Endothelial cell of umbilical vein (primary cell): ENCODE data around the gene KAT2A. TPM values are rescaled to one million over a fixed set of nuclear protein-coding genes. Genes with fewer than 3 reads are reported as not detected.

Experiments
- BruUV-seq: library from RNA; stranded (reverse); fragments of 400-500 nt; replicated peaks from 2 replicates; lab custom pipeline; 2021; lab: Mats Ljungman, UMichigan
- CTCF ChIA-PET: fragments of 300-600, 350-600 bp; sonication (Branson Sonifier 250); formaldehyde crosslinking; loops from one replicate; lab custom pipeline; 2021; ENCODE audit warnings: antibody characterized with exemption, inconsistent platforms; lab: Charles Lee
- POLR2A ChIA-PET: fragments of 300-600, 350-600 bp; sonication (Branson Sonifier 250); formaldehyde crosslinking; loops from one replicate; lab custom pipeline; 2021; ENCODE audit warnings: antibody characterized with exemption, inconsistent platforms; lab: Charles Lee
- DNase-seq: peaks from one replicate; pipeline ENCODE4 v3.0.0-alpha.2; 2011; ENCODE audit warnings: low read depth, low spot score
- FAIRE-seq: peaks from 2 replicates; lab custom pipeline; 2011; peaks lifted over from hg19 to GRCh38; lab: Jason Lieb, UNC
- H2AFZ ChIP-seq: 2 replicates; pipeline ENCODE4 v1.6.0; 2012; ENCODE audit warnings: low read depth, low read length, control low read depth, inconsistent platforms
- H3K27ac ChIP-seq: 2 replicates; pipeline ENCODE4 v1.5.1; 2011; ENCODE audit warnings: low read depth, mild to moderate bottlenecking, control low read depth, low read length, moderate library complexity; ENCODE audit not compliant: insufficient read depth
- H3K27me3 ChIP-seq, 2 experiments: 2 replicates each; pipeline versions ENCODE4 v1.6.0 to v1.6.1; 2011; ENCODE audit warnings: low read length in 2 of 2, mixed read lengths in 1 of 2; ENCODE audit not compliant: control insufficient read depth in 2 of 2, insufficient read depth in 2 of 2
- H3K36me3 ChIP-seq, 2 experiments: 2 replicates in 1 of 2; 3 replicates in 1 of 2; pipeline ENCODE4 v1.5.1; 2011; ENCODE audit warnings: low read length in 2 of 2, mild to moderate bottlenecking in 1 of 2, moderate library complexity in 1 of 2; ENCODE audit not compliant: control insufficient read depth in 2 of 2, insufficient read depth in 2 of 2; ENCODE audit errors: extremely low read depth in 1 of 2
- H3K4me1 ChIP-seq: 3 replicates; pipeline ENCODE4 v1.5.1; 2011; ENCODE audit warnings: mild to moderate bottlenecking, low read length; ENCODE audit not compliant: control insufficient read depth, insufficient read depth; ENCODE audit errors: extremely low read depth
- H3K4me2 ChIP-seq: 2 replicates; pipeline ENCODE4 v1.6.1; 2011; ENCODE audit warnings: low read length, control low read depth, mixed read lengths; ENCODE audit not compliant: insufficient read depth
- H3K4me3 ChIP-seq, 3 experiments: fragments of 200-600 bp in 1 of 3; sonication (generic), shearing (Covaris generic) in 1 of 3; replicated peaks in 1 of 3; 2 replicates each; pipeline ENCODE4 v1.5.1; 2011 to 2016; ENCODE audit warnings: control low read depth in 3 of 3, low read length in 3 of 3, mild to moderate bottlenecking in 2 of 3, inconsistent platforms in 1 of 3, low read depth in 1 of 3, moderate library complexity in 1 of 3; ENCODE audit not compliant: insufficient read depth in 1 of 3
- H3K79me2 ChIP-seq: 2 replicates; pipeline ENCODE4 v1.6.0; 2012; ENCODE audit warnings: low read length, inconsistent platforms; ENCODE audit not compliant: control insufficient read depth, insufficient read depth
- H3K9ac ChIP-seq: replicated peaks from 2 replicates; pipeline ENCODE3; 2011; ENCODE audit warnings: low read length, control low read depth; ENCODE audit not compliant: insufficient read depth; ENCODE audit errors: extremely low read depth
- H3K9me1 ChIP-seq: replicated peaks from 3 replicates; pipeline ENCODE4 v1.6.0; 2011; ENCODE audit warnings: mild to moderate bottlenecking, low read length; ENCODE audit not compliant: control insufficient read depth, insufficient read depth; ENCODE audit errors: extremely low read depth
- H3K9me3 ChIP-seq: replicated peaks from 2 replicates; pipeline ENCODE4 v1.5.1; 2012; ENCODE audit warnings: low read length, inconsistent platforms; ENCODE audit not compliant: control insufficient read depth, insufficient read depth
- H4K20me1 ChIP-seq: replicated peaks from 2 replicates; pipeline ENCODE3; 2011; ENCODE audit warnings: mild to moderate bottlenecking, low read length; ENCODE audit not compliant: control insufficient read depth, insufficient read depth; ENCODE audit errors: extremely low read depth
- CTCF ChIP-seq, 2 donors: IDR thresholded peaks; 1 replicate in 1 of 2; 2 replicates in 1 of 2; pipeline ENCODE4 v1.5.1; 2011; ENCODE audit warnings: low read length in 2 of 2, mild to moderate bottlenecking in 2 of 2, moderate library complexity in 2 of 2, control low read depth in 1 of 2, inconsistent platforms in 1 of 2, low read depth in 1 of 2; ENCODE audit not compliant: insufficient read depth in 1 of 2; ENCODE audit errors: extremely low read depth in 1 of 2
- EZH2 ChIP-seq: IDR thresholded peaks from 2 replicates; pipeline ENCODE4 v1.6.1; 2012; ENCODE audit warnings: borderline replicate concordance, low read depth, mild to moderate bottlenecking, moderate library complexity, low read length, inconsistent platforms; ENCODE audit not compliant: severe bottlenecking
- FOS ChIP-seq: IDR thresholded peaks from 2 replicates; pipeline ENCODE4 v1.6.1; 2011; ENCODE audit warnings: mild to moderate bottlenecking, low read length, moderate library complexity, borderline replicate concordance; ENCODE audit not compliant: insufficient read depth
- GATA2 ChIP-seq: IDR thresholded peaks from 2 replicates; pipeline ENCODE4 v1.7.0; 2011; ENCODE audit warnings: low read depth, mild to moderate bottlenecking, moderate library complexity, mixed read lengths, low read length; ENCODE audit not compliant: insufficient read length, insufficient read depth
- JUN ChIP-seq: IDR thresholded peaks from 2 replicates; pipeline ENCODE4 v1.6.1; 2011; ENCODE audit warnings: borderline replicate concordance, low read depth; ENCODE audit not compliant: insufficient read length, insufficient read depth
- MAX ChIP-seq: IDR thresholded peaks from 2 replicates; pipeline ENCODE4 v1.6.1; 2011; ENCODE audit not compliant: insufficient read depth, insufficient read length
- MYC ChIP-seq: IDR thresholded peaks from one replicate; pipeline ENCODE4 v1.6.1; 2011; ENCODE audit warnings: mild to moderate bottlenecking, low read depth, low read length
- POLR2A ChIP-seq: IDR thresholded peaks from 2 replicates; pipeline ENCODE4 v1.6.1; 2012; ENCODE audit warnings: low read depth, mild to moderate bottlenecking, control low read depth, low read length
- POLR2AphosphoS5 ChIP-seq: IDR thresholded peaks from 2 replicates; pipeline ENCODE4 v1.6.1; 2012; ENCODE audit warnings: low read depth, mild to moderate bottlenecking, control low read depth, low read length, moderate library complexity; ENCODE audit not compliant: insufficient read depth
- dilution Hi-C: fragments of 300-500 bp; cut with MboI; formaldehyde crosslinking; loops from one replicate; pipeline ENCODE4 v1.15.0; 2019; ENCODE audit warnings: low sequenced_read_pairs; ENCODE audit not compliant: extremely low pct_ligation_motif_present
- intact Hi-C: fragments of 100-400 bp; cut with micrococcal nuclease; formaldehyde crosslinking; loops from one replicate; pipeline ENCODE4 v1.10.0; 2022
- polyA plus RNA-seq, 4 experiments: library from polyadenylated mRNA; depleted of rRNA in 3 of 4; stranded (reverse) in 3 of 4; unstranded in 1 of 4; fragments of >200 nt; gene quantifications; 2 replicates each; pipeline versions ENCODE4 v1.2.1 to v1.2.3, GENCODE V29; 2011 to 2012; ENCODE audit warnings: missing spikeins in 1 of 4
- total RNA-seq: library from RNA; stranded (reverse); gene quantifications from 2 replicates; pipeline ENCODE4 v1.2.3, GENCODE V29; 2021

The KAT2A gene
- total and polyA plus RNA-seq, 2 donors (not counting 3 experiments of a cell fraction or from before 2014, with no cell fraction given): 32.9 to 33.4 TPM

- intact Hi-C loops: loop anchor here (2.0 kb wide), 1 partner anchor 61 kb away; the partner anchor contains the start of gene KCNH4
- peak; percentile 15 for FAIRE-seq
Observed at GRCh38 chr17:42120161-42120769, 902 bp downstream of the KAT2A start.

More at GRCh38 chr17:42120161-42120769, 902 bp downstream of the KAT2A start:
- Histone ChIP-seq H3K79me2 (no peaks in the 10 kb centered on the region), H3K9ac (no peak overlapping the region), H3K27ac (no peak overlapping the region), H3K4me2 (peak overlapping the region; percentile 44), H3K27me3 (no peaks in the 10 kb centered on the region), H2AFZ (no peak overlapping the region), H3K4me3 (no peak overlapping the region), H3K9me1 (no peaks in the 10 kb centered on the region), H3K9me3 (no peaks in the 10 kb centered on the region), H4K20me1 (no peaks in the 10 kb centered on the region), H3K36me3 (peaks cover 2 to 3% of the 10 kb centered on the region in 2 experiments), H3K4me1 (peaks cover 5% of the 10 kb centered on the region)
- BruUV-seq: no TSS peak
- DNase-seq: no peak
- dilution Hi-C loops: loop anchor here (25.0 kb wide), 1 partner anchor 158 kb away; the partner anchor contains the start of gene CNP
- CTCF ChIA-PET: interaction anchor here (0.7 to 6.8 kb wide), 9 partner anchors 12 to 397 kb away, joined by 3 to 74 read pairs (median 4); partner anchors contain the start of genes CNP, HCRT and KCNH4
- no peak for TF ChIP-seq POLR2AphosphoS5
- TF ChIP-seq MYC: no peak
- TF ChIP-seq CTCF (IDR thresholded peaks at IDR 0.05; ENCODE audit: extremely low read depth in 1 of 2, insufficient read depth in 1 of 2, low read depth in 1 of 2, low read length in 2 of 2): no peak
- no peak for TF ChIP-seq JUN
- TF ChIP-seq GATA2: no peak
- no peak for TF ChIP-seq MAX
- TF ChIP-seq EZH2: no peak
- TF ChIP-seq FOS: no peak
- TF ChIP-seq POLR2A: no peak
- POLR2A ChIA-PET: interaction anchor here (0.6 kb wide), 1 partner anchor 45 kb away, joined by 4 read pairs; no protein-coding TSS in a partner anchor
